Astrocyte (in vitro differentiated cells and primary cell): Measurements from ENCODE around the gene ETS1. TPM values are rescaled to one million over a fixed set of nuclear protein-coding genes. Genes with fewer than 3 reads are reported as not detected.
A peak's percentile ranks its signal among the peaks of the same experiment; 100 is the strongest.

ENCODE experiments used
- DNase-seq: peaks from one replicate; pipeline ENCODE4 v3.0.0-alpha.2; 2010; ENCODE audit warnings: low read depth
- FAIRE-seq: peaks from 2 replicates; lab custom pipeline; 2011; peaks lifted over from hg19 to GRCh38; lab: Jason Lieb, UNC
- H2AFZ ChIP-seq: 2 replicates; pipeline ENCODE4 v1.6.0; 2012; ENCODE audit warnings: low read depth, low read length, inconsistent platforms
- H3K27ac ChIP-seq: 2 replicates; pipeline ENCODE4 v1.5.1; 2011; ENCODE audit warnings: low read depth, low read length, inconsistent platforms
- H3K27me3 ChIP-seq: 2 replicates; pipeline ENCODE4 v1.6.0; 2011; ENCODE audit warnings: low read length, inconsistent platforms; ENCODE audit not compliant: insufficient read depth
- H3K36me3 ChIP-seq: 2 replicates; pipeline ENCODE4 v1.5.1; 2011; ENCODE audit warnings: low read length, inconsistent platforms; ENCODE audit not compliant: insufficient read depth
- H3K4me1 ChIP-seq: 2 replicates; pipeline ENCODE4 v1.5.1; 2011; ENCODE audit warnings: low read length, inconsistent platforms; ENCODE audit not compliant: insufficient read depth
- H3K4me2 ChIP-seq: 2 replicates; pipeline ENCODE4 v1.6.0; 2012; ENCODE audit warnings: low read length, inconsistent platforms
- H3K4me3 ChIP-seq: 2 replicates; pipeline ENCODE4 v1.5.1; 2011; ENCODE audit warnings: low read depth, mild to moderate bottlenecking, low read length, inconsistent platforms; ENCODE audit not compliant: insufficient read depth
- H3K79me2 ChIP-seq: 2 replicates; pipeline ENCODE4 v1.6.0; 2012; ENCODE audit warnings: mild to moderate bottlenecking, low read length, inconsistent platforms; ENCODE audit not compliant: insufficient read depth
- H3K9ac ChIP-seq: 2 replicates; pipeline ENCODE4 v1.6.0; 2012; ENCODE audit warnings: mild to moderate bottlenecking, low read length, inconsistent platforms
- H3K9me3 ChIP-seq: 2 replicates; pipeline ENCODE4 v1.5.1; 2012; ENCODE audit warnings: low read depth, mild to moderate bottlenecking, low read length, inconsistent platforms; ENCODE audit not compliant: insufficient read depth
- H4K20me1 ChIP-seq: 2 replicates; pipeline ENCODE4 v1.6.0; 2012; ENCODE audit warnings: low read length, inconsistent platforms; ENCODE audit not compliant: insufficient read depth
- H3K27ac Mint-ChIP-seq: one replicate; pipeline ENCODE4 v1.8.0; 2021; ENCODE audit warnings: mild to moderate bottlenecking, mixed read lengths; ENCODE audit not compliant: unreplicated experiment
- H3K27me3 Mint-ChIP-seq: one replicate; pipeline ENCODE4 v1.8.0; 2021; ENCODE audit warnings: low read depth, mixed read lengths; ENCODE audit not compliant: unreplicated experiment
- H3K36me3 Mint-ChIP-seq: one replicate; pipeline ENCODE4 v1.8.0; 2021; ENCODE audit warnings: low read depth, mixed read lengths; ENCODE audit not compliant: unreplicated experiment
- H3K4me1 Mint-ChIP-seq: one replicate; pipeline ENCODE4 v1.8.0; 2021; ENCODE audit warnings: low read depth, mixed read lengths; ENCODE audit not compliant: unreplicated experiment
- H3K4me3 Mint-ChIP-seq: one replicate; pipeline ENCODE4 v1.8.0; 2021; ENCODE audit warnings: mild to moderate bottlenecking, moderate library complexity, mixed read lengths; ENCODE audit not compliant: unreplicated experiment
- H3K9me3 Mint-ChIP-seq: one replicate; pipeline ENCODE4 v1.8.0; 2021; ENCODE audit warnings: mild to moderate bottlenecking, mixed read lengths; ENCODE audit not compliant: unreplicated experiment
- CTCF ChIP-seq: IDR thresholded peaks from 2 replicates; pipeline ENCODE4 v1.5.1; 2011; ENCODE audit warnings: low read depth, mild to moderate bottlenecking, inconsistent platforms, low read length, moderate library complexity; ENCODE audit not compliant: insufficient read depth
- EZH2 ChIP-seq: IDR thresholded peaks from 2 replicates; pipeline ENCODE4 v1.6.1; 2012; ENCODE audit warnings: mild to moderate bottlenecking, low read length, inconsistent platforms; ENCODE audit not compliant: insufficient read depth
- total RNA-seq: library from RNA; stranded (reverse); gene quantifications from 2 replicates; pipeline ENCODE4 v1.2.1, GENCODE V29; 2021

Gene ETS1
- total RNA-seq, 1 donor from 2014 or later: 107 TPM

GRCh38 chr11:128458321-128458720 lies 129.0 kb downstream of the ETS1 start:
- Histone ChIP-seq H3K9me3 (no peaks in the 10 kb centered on the region), H3K4me3 (no peak overlapping the region), H3K27me3 (no peaks in the 10 kb centered on the region), H3K79me2 (peaks cover 17% of the 10 kb centered on the region), H3K4me1 (peaks cover 33% of the 10 kb centered on the region), H3K4me2 (peak overlapping the region; percentile 31), H3K27ac (peak overlapping the region; percentile 88), H3K9ac (peak overlapping the region; percentile 60), H2AFZ (no peak overlapping the region), H4K20me1 (no peaks in the 10 kb centered on the region), H3K36me3 (peaks cover 52% of the 10 kb centered on the region)
- Mint-ChIP-seq H3K27me3 (no peaks in the 10 kb centered on the region), H3K4me1 (peaks cover 33% of the 10 kb centered on the region), H3K36me3 (peaks cover 29% of the 10 kb centered on the region), H3K27ac (peak overlapping the region; percentile 87), H3K9me3 (no peaks in the 10 kb centered on the region), H3K4me3 (no peak overlapping the region)
- TF ChIP-seq CTCF: no peak
- no peak for TF ChIP-seq EZH2
- peak; percentile 99 for FAIRE-seq
- DNase-seq: peak; percentile 93

DNA sequence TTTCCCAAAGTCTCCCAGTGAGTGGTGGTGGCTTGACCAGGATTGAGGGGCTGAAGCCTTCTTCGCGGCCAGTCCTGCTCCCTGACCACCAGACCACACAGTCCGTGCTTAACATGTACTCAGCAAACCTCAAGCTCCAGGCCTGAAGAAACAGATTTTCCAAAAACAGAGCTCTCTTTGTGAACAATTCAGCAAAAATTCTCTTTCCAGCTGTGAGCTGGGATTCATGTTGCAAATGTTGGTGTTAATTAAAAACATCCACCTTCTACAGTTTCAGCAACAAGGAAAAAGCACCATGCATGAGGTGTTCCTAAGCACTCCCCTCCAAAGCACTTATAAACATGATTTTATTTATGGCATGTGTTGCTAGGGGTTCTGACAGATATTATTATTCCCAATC lies 129.5 kb downstream of the ETS1 start:
- H3K27me3 Mint-ChIP-seq: no peaks in the 10 kb centered on the region
- Histone ChIP-seq H4K20me1 (no peaks in the 10 kb centered on the region), H3K9me3 (no peaks in the 10 kb centered on the region), H2AFZ (no peak overlapping the region), H3K4me3 (no peak overlapping the region), H3K27ac (peak overlapping the region; percentile 88), H3K36me3 (peaks cover 49% of the 10 kb centered on the region), H3K4me1 (peaks cover 33% of the 10 kb centered on the region), H3K27me3 (no peaks in the 10 kb centered on the region), H3K4me2 (peak overlapping the region; percentile 31), H3K79me2 (peaks cover 14% of the 10 kb centered on the region), H3K9ac (peak overlapping the region; percentile 60)
- DNase-seq (no peak), FAIRE-seq (peak; percentile 68)
- peaks cover 25% of the 10 kb centered on the region for H3K36me3 Mint-ChIP-seq
- H3K9me3 Mint-ChIP-seq: no peaks in the 10 kb centered on the region
- TF ChIP-seq EZH2: no peak
- peak overlapping the region; percentile 87 for H3K27ac Mint-ChIP-seq
- peaks cover 33% of the 10 kb centered on the region for H3K4me1 Mint-ChIP-seq
- H3K4me3 Mint-ChIP-seq: no peak overlapping the region

DNA sequence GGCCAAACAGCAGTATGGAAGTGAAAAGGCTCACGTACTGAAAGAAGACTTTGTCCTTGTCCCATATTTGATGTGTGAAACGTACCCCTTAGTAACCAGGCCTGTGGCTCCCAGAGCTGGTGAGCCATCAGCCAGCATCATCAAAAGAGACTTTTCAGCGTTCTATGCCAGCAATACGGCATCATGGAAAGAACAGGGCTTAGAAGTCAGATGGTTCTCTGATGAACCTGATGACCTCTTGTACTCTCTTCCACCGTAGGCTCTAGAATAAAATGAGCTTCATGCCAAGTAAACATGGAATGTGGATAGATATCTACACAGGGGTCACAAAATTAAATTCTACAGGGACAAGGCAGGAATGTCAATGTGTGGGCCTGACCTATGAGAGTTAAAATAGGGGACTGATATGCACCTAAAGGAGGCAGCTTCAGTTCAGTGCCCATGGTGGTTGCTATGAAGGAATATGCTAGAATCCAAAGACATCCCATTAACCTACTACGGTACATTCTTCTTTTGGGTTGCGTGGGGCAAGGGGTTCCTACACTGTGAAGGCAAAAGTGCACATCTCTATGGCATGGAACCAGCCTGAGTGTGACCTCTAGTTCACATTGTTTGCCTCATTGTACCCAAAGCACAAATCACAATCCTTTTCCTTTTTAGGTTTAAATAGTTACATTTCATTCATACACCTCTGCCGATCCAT lies 130.6 kb downstream of the ETS1 start:
- H3K4me3 ChIP-seq: no peak overlapping the region
- TF ChIP-seq CTCF: no peak
- no peak for TF ChIP-seq EZH2
- no peaks in the 10 kb centered on the region for H3K27me3 ChIP-seq
- H2AFZ ChIP-seq: no peak overlapping the region
- no peaks in the 10 kb centered on the region for H3K9me3 ChIP-seq
- no peak for DNase-seq
- H3K27me3 Mint-ChIP-seq: no peaks in the 10 kb centered on the region
- peaks cover 37% of the 10 kb centered on the region for H3K4me1 ChIP-seq
- peaks cover 2% of the 10 kb centered on the region for H3K79me2 ChIP-seq
- H3K9me3 Mint-ChIP-seq: no peaks in the 10 kb centered on the region
- no peak overlapping the region for H3K4me2 ChIP-seq
- H3K36me3 ChIP-seq: peaks cover 38% of the 10 kb centered on the region
- peaks cover 35% of the 10 kb centered on the region for H3K4me1 Mint-ChIP-seq
- H3K27ac ChIP-seq: no peak overlapping the region
- H3K36me3 Mint-ChIP-seq: peaks cover 18% of the 10 kb centered on the region
- H3K4me3 Mint-ChIP-seq: no peak overlapping the region
- no peak for FAIRE-seq
- H3K27ac Mint-ChIP-seq: no peak overlapping the region
- no peak overlapping the region for H3K9ac ChIP-seq
- no peaks in the 10 kb centered on the region for H4K20me1 ChIP-seq
